GM19467 (cell line): ENCODE measurements around the gene UPF1.
"Not testable (repeated sequence)": the region's sequence is repeated elsewhere in the genome, so short reads cannot be mapped to it uniquely, and the experiment has no call there.

ENCODE experiments used
- ATAC-seq: cut with Tn5 transposase; IDR thresholded peaks from one replicate; pipeline ENCODE4 v1.9.1; 2021; ENCODE audit warnings: mild to moderate bottlenecking, moderate library complexity; ENCODE audit not compliant: unreplicated experiment

Gene UPF1

GRCh38 chr19:18908917-18909619 lies 77.3 kb downstream of the UPF1 start:
- ATAC-seq = no peak

GRCh38 chr19:18910010-18910409 lies 78.3 kb downstream of the UPF1 start:
- no peak for ATAC-seq

GRCh38 chr19:18910801-18911436 lies 79.2 kb downstream of the UPF1 start:
- ATAC-seq = no peak

- no peak for ATAC-seq
Observed at GRCh38 chr19:18912933-18913332, 81.2 kb downstream of the UPF1 start.

- ATAC-seq = no peak
Observed at GRCh38 chr19:18913466-18913865, 81.7 kb downstream of the UPF1 start.

- no peak for ATAC-seq
Observed at GRCh38 chr19:18915639-18916038, 83.9 kb downstream of the UPF1 start.

GRCh38 chr19:18917593-18917992 lies 85.8 kb downstream of the UPF1 start:
- not testable (repeated sequence) for ATAC-seq
